ENCODE results near the gene BRAT1. TPM values are rescaled to one million over a fixed set of nuclear protein-coding genes. Genes with fewer than 3 reads are reported as not detected.
A peak's percentile ranks its signal among the peaks of the same experiment; 100 is the strongest.

Gene BRAT1
- total RNA-seq, 1 experiment from 2014 or later: 53.9 TPM

GRCh38 chr7:2572101-2572842 lies 16.9 kb upstream of the BRAT1 start:
- H3K27ac ChIP-seq: no peak overlapping the region
- BruUV-seq (replicated peaks): no TSS peak
- H3K36me3 ChIP-seq (ENCODE audit: low read depth): no peaks in the 10 kb centered on the region
- peak in 1 of 2 experiments; percentile 67 for DNase-seq
- intact Hi-C loops (cut with micrococcal nuclease; ENCODE audit: unreplicated experiment): no loop called here
- H3K27me3 ChIP-seq (ENCODE audit: insufficient read depth, low read depth): no peaks in the 10 kb centered on the region
- H4K20me1 ChIP-seq (ENCODE audit: insufficient read depth): 0 out of 2 replicates have a peak, but pooled peaks cover 6% of the 10 kb centered on the region
- TF ChIP-seq EZH2 (IDR thresholded peaks at IDR 0.05; ENCODE audit: low read depth) (no peak), CTCF (conservative IDR thresholded peaks at IDR 0.05) (no peak)
- H3K9me2 ChIP-seq (ENCODE audit: insufficient read depth): no peaks in the 10 kb centered on the region
- ChIA-PET CTCF (interaction anchor here (0.6 to 1.0 kb wide), 3 partner anchors 17 to 907 kb away, joined by 3 read pairs; partner anchors contain the start of gene BRAT1), POLR2A (ENCODE audit: unreplicated experiment) (interaction anchor here (0.6 to 0.7 kb wide), 3 partner anchors 11 to 48 kb away, joined by 3 to 5 read pairs (median 4); no protein-coding TSS in a partner anchor)
- no peaks in the 10 kb centered on the region for H3K9me3 ChIP-seq (ENCODE audit: insufficient read depth, low read depth)
- no peak overlapping the region for H3K4me3 ChIP-seq
- H3K4me2 ChIP-seq: no peak overlapping the region
- no peaks in the 10 kb centered on the region for H3K4me1 ChIP-seq (replicated peaks; ENCODE audit: insufficient read depth)
- H2AFZ ChIP-seq: no peak overlapping the region
- H3K79me2 ChIP-seq (ENCODE audit: low read depth): no peaks in the 10 kb centered on the region
- H3F3A ChIP-seq (ENCODE audit: insufficient read depth, low read depth): no peaks in the 10 kb centered on the region

- Histone ChIP-seq H3K36me3 (ENCODE audit: low read depth) (no peaks in the 10 kb centered on the region), H3K79me2 (ENCODE audit: low read depth) (no peaks in the 10 kb centered on the region), H3F3A (ENCODE audit: insufficient read depth, low read depth) (0 out of 2 replicates have a peak, but pooled peaks cover 6% of the 10 kb centered on the region), H4K20me1 (ENCODE audit: insufficient read depth) (0 out of 2 replicates have a peak, but pooled peaks cover 11% of the 10 kb centered on the region), H3K9me2 (ENCODE audit: insufficient read depth) (no peaks in the 10 kb centered on the region), H2AFZ (no peak overlapping the region), H3K9me3 (ENCODE audit: insufficient read depth, low read depth) (no peaks in the 10 kb centered on the region), H3K4me1 (replicated peaks; ENCODE audit: insufficient read depth) (no peaks in the 10 kb centered on the region), H3K4me2 (no peak overlapping the region), H3K27ac (no peak overlapping the region), H3K27me3 (ENCODE audit: insufficient read depth, low read depth) (no peaks in the 10 kb centered on the region), H3K4me3 (no peak overlapping the region)
- intact Hi-C loops (cut with micrococcal nuclease; ENCODE audit: unreplicated experiment): no loop called here
- TF ChIP-seq EZH2 (IDR thresholded peaks at IDR 0.05; ENCODE audit: low read depth) (no peak), CTCF (conservative IDR thresholded peaks at IDR 0.05) (no peak)
- DNase-seq: no peak
- no TSS peak for BruUV-seq (replicated peaks)
- CTCF ChIA-PET: no interaction called here
- POLR2A ChIA-PET (ENCODE audit: unreplicated experiment): interaction anchor here (0.6 kb wide), 1 partner anchor 48 kb away, joined by 5 read pairs; no protein-coding TSS in a partner anchor
Measured at GRCh38 chr7:2571409-2571808, 16.1 kb upstream of the BRAT1 start.

- POLR2A ChIA-PET (ENCODE audit: unreplicated experiment): no interaction called here
- Histone ChIP-seq H3K4me2 (no peak overlapping the region), H3K27ac (no peak overlapping the region), H3K4me1 (replicated peaks; ENCODE audit: insufficient read depth) (no peaks in the 10 kb centered on the region), H4K20me1 (ENCODE audit: insufficient read depth) (0 out of 2 replicates have a peak, but pooled peaks cover 11% of the 10 kb centered on the region), H3K4me3 (no peak overlapping the region), H3K79me2 (ENCODE audit: low read depth) (0 out of 2 replicates have a peak, but pooled peaks cover 1% of the 10 kb centered on the region), H3K27me3 (ENCODE audit: insufficient read depth, low read depth) (no peaks in the 10 kb centered on the region), H2AFZ (no peak overlapping the region), H3K9me2 (ENCODE audit: insufficient read depth) (no peaks in the 10 kb centered on the region), H3K36me3 (ENCODE audit: low read depth) (no peaks in the 10 kb centered on the region), H3F3A (ENCODE audit: insufficient read depth, low read depth) (0 out of 2 replicates have a peak, but pooled peaks cover 6% of the 10 kb centered on the region), H3K9me3 (ENCODE audit: insufficient read depth, low read depth) (no peaks in the 10 kb centered on the region)
- no TSS peak for BruUV-seq (replicated peaks)
- CTCF ChIA-PET: no interaction called here
- intact Hi-C loops (cut with micrococcal nuclease; ENCODE audit: unreplicated experiment): no loop called here
- DNase-seq: no peak
- TF ChIP-seq EZH2 (IDR thresholded peaks at IDR 0.05; ENCODE audit: low read depth) (no peak), CTCF (conservative IDR thresholded peaks at IDR 0.05) (no peak)
Measured at GRCh38 chr7:2570021-2570420, 14.7 kb upstream of the BRAT1 start.
